Keratinocyte (primary cell): Measurements from ENCODE around the gene LSAMP. TPM values are rescaled to one million over a fixed set of nuclear protein-coding genes. Genes with fewer than 3 reads are reported as not detected.

Source experiments
- DNase-seq: peaks from one replicate; pipeline ENCODE4 v3.0.0-alpha.2; 2011; ENCODE audit warnings: low read depth, missing footprints, low spot score
- FAIRE-seq: peaks from 2 replicates; lab custom pipeline; 2011; peaks lifted over from hg19 to GRCh38; lab: Jason Lieb, UNC
- H2AFZ ChIP-seq: 2 replicates; pipeline ENCODE4 v1.6.0; 2012; ENCODE audit warnings: low read length, control low read depth, inconsistent platforms; ENCODE audit not compliant: control insufficient read depth
- H3K27ac ChIP-seq: 2 replicates; pipeline ENCODE4 v1.5.1; 2011; ENCODE audit warnings: low read length; ENCODE audit not compliant: control insufficient read depth, insufficient read depth
- H3K27me3 ChIP-seq: 3 replicates; pipeline ENCODE4 v1.6.0; 2011; ENCODE audit warnings: low read length; ENCODE audit not compliant: control insufficient read depth, insufficient read depth; ENCODE audit errors: extremely low read depth
- H3K36me3 ChIP-seq, 2 experiments: 2 replicates in 1 of 2; 3 replicates in 1 of 2; pipeline ENCODE4 v1.5.1; 2011; ENCODE audit warnings: low read length in 2 of 2, mild to moderate bottlenecking in 1 of 2; ENCODE audit not compliant: control insufficient read depth in 2 of 2, insufficient read depth in 2 of 2; ENCODE audit errors: extremely low read depth in 1 of 2
- H3K4me1 ChIP-seq: 3 replicates; pipeline ENCODE4 v1.5.1; 2011; ENCODE audit warnings: low read length; ENCODE audit not compliant: control insufficient read depth, insufficient read depth; ENCODE audit errors: extremely low read depth
- H3K4me2 ChIP-seq: 3 replicates; pipeline ENCODE4 v1.6.0; 2011; ENCODE audit warnings: low read depth, low read length; ENCODE audit not compliant: control insufficient read depth, insufficient read depth; ENCODE audit errors: extremely low read depth
- H3K4me3 ChIP-seq, 3 experiments: fragments of 200-600 bp in 1 of 3; sonication (generic) in 1 of 3; 2 replicates in 2 of 3; 3 replicates in 1 of 3; pipeline ENCODE4 v1.5.1; 2011 to 2016; ENCODE audit warnings: low read length in 3 of 3, mild to moderate bottlenecking in 3 of 3, control low read depth in 2 of 3, inconsistent platforms in 1 of 3, low read depth in 1 of 3, mixed read lengths in 1 of 3, mixed run types in 1 of 3, moderate library complexity in 1 of 3; ENCODE audit not compliant: control insufficient read depth in 2 of 3, insufficient read depth in 2 of 3; ENCODE audit errors: extremely low read depth in 1 of 3
- H3K79me2 ChIP-seq: 2 replicates; pipeline ENCODE4 v1.6.0; 2012; ENCODE audit warnings: low read length; ENCODE audit not compliant: control insufficient read depth, insufficient read depth
- H3K9ac ChIP-seq: 3 replicates; pipeline ENCODE4 v1.6.0; 2011; ENCODE audit warnings: low read length; ENCODE audit not compliant: control insufficient read depth, insufficient read depth; ENCODE audit errors: extremely low read depth
- H3K9me1 ChIP-seq: 3 replicates; pipeline ENCODE4 v1.6.0; 2011; ENCODE audit warnings: low read length; ENCODE audit not compliant: control insufficient read depth, insufficient read depth; ENCODE audit errors: extremely low read depth
- H3K9me3 ChIP-seq: 2 replicates; pipeline ENCODE4 v1.5.1; 2012; ENCODE audit warnings: low read depth, low read length; ENCODE audit not compliant: control insufficient read depth
- H4K20me1 ChIP-seq: 3 replicates; pipeline ENCODE4 v1.6.0; 2011; ENCODE audit warnings: low read length; ENCODE audit not compliant: control insufficient read depth, insufficient read depth; ENCODE audit errors: extremely low read depth
- EZH2 ChIP-seq: IDR thresholded peaks from one replicate; pipeline ENCODE4 v1.6.1; 2012; ENCODE audit warnings: inconsistent platforms, mild to moderate bottlenecking, low read length, moderate library complexity
- dilution Hi-C: fragments of 300-500 bp; cut with MboI; formaldehyde crosslinking; loops from one replicate; pipeline ENCODE4 v1.7.0; 2020; ENCODE audit warnings: low sequenced_read_pairs; ENCODE audit not compliant: extremely low pct_ligation_motif_present
- polyA plus RNA-seq, 5 experiments: library from polyadenylated mRNA; depleted of rRNA in 3 of 5; stranded (reverse) in 3 of 5; stranded (forward) in 1 of 5; unstranded in 1 of 5; fragments of >200 nt; gene quantifications; 1 replicate in 1 of 5; 2 replicates in 3 of 5; 3 replicates in 1 of 5; pipeline versions ENCODE4 v1.2.1 to v1.2.3, GENCODE V29; 2011 to 2012; ENCODE audit warnings: missing spikeins in 2 of 5, low read depth in 1 of 5, low replicate concordance in 1 of 5
- TF ChIP-seq, protein P1 (sequence below), 3 experiments: IDR thresholded peaks in 1 of 3; conservative IDR thresholded peaks in 1 of 3; optimal IDR thresholded peaks in 1 of 3; 2 replicates in 2 of 3; 3 replicates in 1 of 3; pipeline versions ENCODE3 to v1.5.1; 2011; ENCODE audit warnings: low read length in 3 of 3, mild to moderate bottlenecking in 3 of 3, moderate library complexity in 2 of 3, control low read depth in 1 of 3, inconsistent platforms in 1 of 3; ENCODE audit not compliant: insufficient read depth in 2 of 3; ENCODE audit errors: extremely low read depth in 1 of 3

Gene LSAMP
- polyA plus RNA-seq, 1 donor (not counting 4 experiments of a cell fraction or from before 2014, with no cell fraction given), result 0.12 TPM

DNA sequence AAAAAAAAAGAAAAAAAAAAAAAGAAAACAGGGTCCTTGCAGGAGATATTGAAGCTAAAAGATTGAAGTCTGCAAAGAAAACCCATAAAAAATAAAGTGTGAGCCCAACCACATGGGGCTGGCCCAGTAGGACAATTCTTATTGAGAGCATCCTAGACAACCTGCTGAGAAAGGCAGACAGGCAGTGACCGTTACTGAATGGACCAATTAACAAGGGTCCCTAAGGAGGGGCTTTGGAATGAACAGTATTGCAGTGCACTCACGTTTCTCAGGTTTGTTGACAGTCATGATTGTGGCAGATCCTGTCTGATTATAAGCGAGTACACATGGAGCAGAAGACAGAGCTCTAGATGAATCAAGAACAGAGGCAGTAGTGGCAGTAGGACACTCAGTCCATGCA lies 168.6 kb downstream of the LSAMP start:
- FAIRE-seq (no peak), DNase-seq (no peak)
- no peak for TF ChIP-seq EZH2
- TF ChIP-seq, protein P1, sequence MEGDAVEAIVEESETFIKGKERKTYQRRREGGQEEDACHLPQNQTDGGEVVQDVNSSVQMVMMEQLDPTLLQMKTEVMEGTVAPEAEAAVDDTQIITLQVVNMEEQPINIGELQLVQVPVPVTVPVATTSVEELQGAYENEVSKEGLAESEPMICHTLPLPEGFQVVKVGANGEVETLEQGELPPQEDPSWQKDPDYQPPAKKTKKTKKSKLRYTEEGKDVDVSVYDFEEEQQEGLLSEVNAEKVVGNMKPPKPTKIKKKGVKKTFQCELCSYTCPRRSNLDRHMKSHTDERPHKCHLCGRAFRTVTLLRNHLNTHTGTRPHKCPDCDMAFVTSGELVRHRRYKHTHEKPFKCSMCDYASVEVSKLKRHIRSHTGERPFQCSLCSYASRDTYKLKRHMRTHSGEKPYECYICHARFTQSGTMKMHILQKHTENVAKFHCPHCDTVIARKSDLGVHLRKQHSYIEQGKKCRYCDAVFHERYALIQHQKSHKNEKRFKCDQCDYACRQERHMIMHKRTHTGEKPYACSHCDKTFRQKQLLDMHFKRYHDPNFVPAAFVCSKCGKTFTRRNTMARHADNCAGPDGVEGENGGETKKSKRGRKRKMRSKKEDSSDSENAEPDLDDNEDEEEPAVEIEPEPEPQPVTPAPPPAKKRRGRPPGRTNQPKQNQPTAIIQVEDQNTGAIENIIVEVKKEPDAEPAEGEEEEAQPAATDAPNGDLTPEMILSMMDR (optimal IDR thresholded peaks at IDR 0.05 in 1 of 3, IDR thresholded peaks at IDR 0.05 in 1 of 3, conservative IDR thresholded peaks at IDR 0.05 in 1 of 3; ENCODE audit: extremely low read depth in 1 of 3, insufficient read depth in 2 of 3, low read length in 3 of 3), result no peak
- H3K9me1 ChIP-seq, result no peaks in the 10 kb centered on the region
- no peak overlapping the region for H2AFZ ChIP-seq
- no peaks in the 10 kb centered on the region for H3K9me3 ChIP-seq
- no peak overlapping the region for H3K4me2 ChIP-seq
- H3K9ac ChIP-seq, result no peak overlapping the region
- no peaks in the 10 kb centered on the region for H3K36me3 ChIP-seq
- H3K79me2 ChIP-seq, result no peaks in the 10 kb centered on the region
- no peaks in the 10 kb centered on the region for H3K4me1 ChIP-seq
- no peaks in the 10 kb centered on the region for H3K27me3 ChIP-seq
- no peak overlapping the region for H3K4me3 ChIP-seq
- no peak overlapping the region for H3K27ac ChIP-seq
- no peaks in the 10 kb centered on the region for H4K20me1 ChIP-seq
- dilution Hi-C loops, result no loop called here

DNA sequence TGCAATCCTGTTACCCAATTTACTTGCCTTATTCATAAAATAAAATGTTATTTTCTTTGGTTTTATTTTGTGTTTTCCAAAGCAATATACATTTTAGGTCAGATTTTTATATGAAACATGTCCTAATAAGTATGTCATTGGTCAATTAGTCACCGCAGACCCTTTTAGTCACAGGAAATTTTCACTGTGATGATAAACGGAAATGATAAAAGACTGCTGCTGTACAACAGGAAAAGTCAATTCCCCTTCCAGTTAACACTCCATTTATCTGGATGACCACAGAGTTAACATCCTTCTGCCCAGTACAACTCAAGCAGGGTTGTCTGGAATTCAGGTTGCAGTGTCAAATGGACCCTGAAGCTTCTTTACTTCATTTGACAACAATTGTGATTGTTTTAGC lies 175.2 kb downstream of the LSAMP start:
- Histone ChIP-seq H3K9ac (no peak overlapping the region), H3K9me1 (no peaks in the 10 kb centered on the region), H3K36me3 (no peaks in the 10 kb centered on the region), H3K27me3 (no peaks in the 10 kb centered on the region), H3K79me2 (no peaks in the 10 kb centered on the region), H3K4me3 (no peak overlapping the region), H2AFZ (no peak overlapping the region), H4K20me1 (no peaks in the 10 kb centered on the region), H3K4me2 (no peak overlapping the region), H3K9me3 (no peaks in the 10 kb centered on the region), H3K27ac (no peak overlapping the region), H3K4me1 (no peaks in the 10 kb centered on the region)
- DNase-seq, result no peak
- TF ChIP-seq EZH2, result no peak
- TF ChIP-seq, protein P1 (optimal IDR thresholded peaks at IDR 0.05 in 1 of 3, IDR thresholded peaks at IDR 0.05 in 1 of 3, conservative IDR thresholded peaks at IDR 0.05 in 1 of 3; ENCODE audit: extremely low read depth in 1 of 3, insufficient read depth in 2 of 3, low read length in 3 of 3), result no peak
- FAIRE-seq, result no peak
- dilution Hi-C loops, result no loop called here
